Left renal cortex interstitium (tissue), 4 donors: ENCODE data around the gene ABCC1. TPM values are rescaled to one million over a fixed set of nuclear protein-coding genes. Genes with fewer than 3 reads are reported as not detected.
"Not testable (repeated sequence)": the region's sequence is repeated elsewhere in the genome, so short reads cannot be mapped to it uniquely, and the experiment has no call there.

Experiments
- DNase-seq, 4 donors: peaks; one replicate each; pipeline ENCODE4 v3.0.0-alpha.2; 2013; ENCODE audit warnings: low read depth in 4 of 4, low spot score in 2 of 4, missing footprints in 1 of 4
- polyA plus RNA-seq, 4 donors: library from polyadenylated mRNA; unstranded; fragments of 120-200 nt; gene quantifications; one replicate each; pipeline ENCODE4 v1.2.1, GENCODE V29; 2013; ENCODE audit not compliant: insufficient read length in 4 of 4

ABCC1 gene
- polyA plus RNA-seq, 4 donors: 21.8 to 31.0 (median 25.1) TPM

DNA sequence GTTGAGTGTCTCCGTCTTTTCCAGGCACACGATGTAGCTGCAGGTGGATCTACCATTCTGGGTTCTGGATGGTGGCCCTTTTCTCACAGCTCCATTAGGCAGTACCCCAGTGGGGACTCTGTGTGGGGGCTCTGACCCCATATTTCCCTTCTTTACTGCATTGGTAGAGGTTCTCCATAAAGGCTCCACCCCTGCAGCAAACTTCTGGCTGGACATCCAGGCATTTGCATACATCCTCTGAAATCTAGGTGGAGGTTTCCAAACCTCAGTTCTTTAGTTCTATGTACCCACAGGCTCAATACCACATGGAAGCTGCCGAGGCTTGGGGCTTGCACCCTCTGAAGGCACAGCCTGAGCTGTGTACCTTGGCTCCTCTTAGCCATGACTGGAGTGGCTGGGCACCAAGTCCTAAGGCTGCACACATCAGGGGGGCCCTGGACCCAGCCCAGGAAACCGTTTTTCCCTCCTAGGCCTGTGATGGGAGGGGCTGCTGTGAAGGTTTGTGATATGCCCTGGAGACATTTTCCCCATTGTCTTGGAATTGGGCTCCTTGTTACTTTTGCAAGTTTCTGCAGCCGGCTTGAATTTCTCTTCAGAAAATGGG, 14.0 kb downstream of the ABCC1 start:
- DNase-seq: no peak

DNA sequence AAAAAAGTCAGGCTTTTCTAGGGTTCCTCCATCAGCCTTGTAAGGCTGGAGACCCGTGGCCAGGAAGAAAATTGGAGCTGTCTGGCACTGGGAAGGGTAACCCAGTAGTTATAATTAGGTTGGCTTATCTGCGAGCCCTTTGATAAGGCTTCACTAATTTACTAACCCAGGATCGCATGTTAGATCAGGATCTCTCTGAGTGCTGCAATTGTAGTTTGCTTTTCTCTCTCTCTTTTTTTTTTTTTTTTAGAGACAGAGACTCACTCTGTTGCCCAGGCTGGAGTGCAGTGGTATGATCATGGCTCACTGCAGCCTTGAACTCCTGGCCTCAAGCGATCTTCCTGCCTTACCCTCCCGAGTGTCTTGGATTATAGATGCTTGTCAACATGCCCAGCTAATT, 17.0 kb downstream of the ABCC1 start:
- no peak for DNase-seq

- DNase-seq: no peak
These were observed 17.6 kb downstream of the ABCC1 start for GRCh38 chr16:15966836-15967546.

- no peak for DNase-seq
These were observed 18.4 kb downstream of the ABCC1 start for GRCh38 chr16:15967655-15968315.

GRCh38 chr16:15970202-15970601, 20.8 kb downstream of the ABCC1 start:
- no peak for DNase-seq

GRCh38 chr16:15970743-15971439, 21.5 kb downstream of the ABCC1 start:
- DNase-seq: no peak

DNA sequence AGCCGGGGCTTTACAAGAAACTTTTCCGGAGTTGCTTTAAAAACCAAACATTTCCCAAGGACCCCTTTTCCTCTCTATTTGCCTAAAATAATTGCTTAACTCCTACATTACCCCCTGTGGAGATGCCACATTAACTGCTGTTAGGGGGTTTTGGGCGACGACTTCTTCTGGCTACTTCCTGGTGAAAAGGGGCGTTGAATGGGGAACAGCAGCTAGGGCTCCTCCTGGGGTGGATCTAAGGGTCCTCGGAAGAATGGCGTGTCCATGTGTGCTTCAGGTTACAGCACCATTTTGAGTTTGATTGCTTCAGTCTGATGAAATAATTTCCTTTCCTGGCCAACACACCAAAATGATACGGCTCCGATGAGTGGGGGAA, 22.0 kb downstream of the ABCC1 start:
- DNase-seq: no peak

DNA sequence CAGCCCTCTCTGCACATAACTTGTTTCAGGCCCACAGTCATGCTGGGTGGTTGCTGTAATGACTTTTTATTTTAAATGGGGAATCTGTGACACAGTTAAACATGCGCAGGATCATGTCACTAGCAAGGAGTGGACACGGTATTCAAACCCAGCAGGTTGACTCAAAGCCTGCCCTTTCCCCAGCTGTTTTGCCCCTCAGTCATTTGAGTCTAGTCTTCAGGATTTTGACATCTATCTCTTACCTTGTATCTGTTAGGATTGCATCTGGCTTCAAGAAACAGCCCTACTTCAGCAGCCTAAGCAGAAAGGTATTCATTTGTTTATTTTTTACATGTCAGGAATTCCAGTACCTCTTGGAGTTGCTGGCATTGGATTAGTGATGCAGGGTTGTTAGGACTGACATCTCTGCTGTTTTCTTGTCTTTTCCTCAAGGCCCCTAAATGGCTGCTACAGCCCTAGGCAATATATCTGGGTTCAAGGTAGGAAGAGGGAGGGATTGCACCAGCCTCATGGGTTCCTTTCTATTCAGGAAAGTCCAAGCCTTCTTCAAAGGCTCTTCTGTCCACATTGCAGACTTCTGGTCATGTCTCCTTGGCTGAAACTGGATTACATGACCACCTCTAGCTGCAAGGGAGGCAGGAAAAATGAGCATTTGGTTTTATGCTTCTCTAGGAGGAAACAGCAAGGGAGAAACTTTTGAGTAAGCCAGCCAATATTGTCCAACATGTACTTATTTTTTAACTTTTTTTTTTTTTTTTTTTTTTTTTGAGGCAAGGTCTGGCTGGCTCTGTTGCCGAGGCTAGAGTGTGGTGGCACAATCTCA, 22.8 kb downstream of the ABCC1 start:
- no peak for DNase-seq

DNA sequence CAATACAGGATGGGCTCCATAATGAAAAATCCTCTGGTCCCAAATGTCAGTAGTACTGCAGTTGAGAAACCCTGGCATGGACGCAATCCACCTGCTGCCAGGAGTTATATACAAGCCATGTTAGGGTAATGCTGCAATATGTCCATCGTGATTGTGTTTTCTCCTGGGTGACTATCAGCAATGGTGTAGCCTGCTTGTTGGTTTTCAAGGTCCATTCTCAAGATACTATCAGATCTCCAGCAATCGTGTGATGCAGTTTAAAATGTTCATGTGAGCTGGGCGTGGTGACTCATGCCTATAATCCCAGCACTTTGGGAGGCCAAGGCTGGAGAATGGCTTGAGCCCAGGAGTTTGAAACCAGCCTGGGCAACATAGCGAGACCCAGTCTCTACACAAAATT, 24.0 kb downstream of the ABCC1 start:
- no peak for DNase-seq

- no peak for DNase-seq
These were observed 24.6 kb downstream of the ABCC1 start for GRCh38 chr16:15974057-15974456.

GRCh38 chr16:15975172-15975571, 25.8 kb downstream of the ABCC1 start:
- DNase-seq: no peak

DNA sequence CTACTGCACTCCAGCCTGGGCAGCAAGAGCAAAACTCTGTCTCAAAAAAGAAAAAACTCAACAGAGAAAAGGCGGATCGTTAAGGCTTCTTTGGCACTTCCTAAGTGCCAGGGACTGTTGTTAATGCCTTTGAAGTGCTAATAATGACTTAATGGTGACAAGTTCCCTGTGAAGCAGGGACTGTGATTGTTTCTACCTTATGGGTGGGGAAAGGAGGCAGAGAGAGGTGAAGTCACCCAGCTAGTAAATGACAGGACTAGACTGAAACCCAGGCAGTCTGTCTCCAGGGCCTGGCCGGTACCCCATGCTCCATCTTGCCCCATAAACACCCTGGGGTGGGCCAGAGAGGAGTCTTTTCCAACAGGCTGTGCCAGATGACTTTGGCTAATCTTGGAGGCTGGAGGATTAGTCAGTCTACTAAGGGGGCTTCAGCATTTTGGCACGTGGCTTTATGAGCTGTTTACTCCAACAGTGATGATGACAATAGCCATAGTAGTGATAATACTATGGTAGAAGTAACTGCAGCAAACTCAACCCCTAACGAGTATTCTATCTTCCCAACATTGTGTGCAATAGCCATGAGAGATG, 26.9 kb downstream of the ABCC1 start:
- no peak for DNase-seq

GRCh38 chr16:15976929-15977637, 27.7 kb downstream of the ABCC1 start:
- no peak for DNase-seq

DNA sequence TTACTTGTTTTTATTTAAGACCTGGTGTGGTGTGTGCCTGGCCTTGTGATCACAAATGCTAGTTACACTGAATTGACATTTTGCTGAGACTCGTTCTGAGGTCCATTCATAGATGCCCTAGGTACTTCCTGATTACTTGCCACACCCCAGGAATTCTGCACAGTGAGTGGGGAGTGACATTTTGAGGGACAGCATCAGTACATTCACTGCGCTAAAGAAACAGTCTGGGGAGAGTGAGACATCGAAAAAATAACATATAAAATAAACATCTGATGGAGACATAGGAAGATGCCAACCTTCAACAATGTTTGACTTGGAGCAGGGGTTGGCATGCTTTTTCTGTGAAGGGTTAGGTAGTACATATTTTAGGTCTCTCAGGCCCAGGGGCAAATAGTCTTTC, 30.4 kb downstream of the ABCC1 start:
- no peak for DNase-seq

- DNase-seq: no peak
These were observed 30.9 kb downstream of the ABCC1 start for GRCh38 chr16:15980329-15980728.

DNA sequence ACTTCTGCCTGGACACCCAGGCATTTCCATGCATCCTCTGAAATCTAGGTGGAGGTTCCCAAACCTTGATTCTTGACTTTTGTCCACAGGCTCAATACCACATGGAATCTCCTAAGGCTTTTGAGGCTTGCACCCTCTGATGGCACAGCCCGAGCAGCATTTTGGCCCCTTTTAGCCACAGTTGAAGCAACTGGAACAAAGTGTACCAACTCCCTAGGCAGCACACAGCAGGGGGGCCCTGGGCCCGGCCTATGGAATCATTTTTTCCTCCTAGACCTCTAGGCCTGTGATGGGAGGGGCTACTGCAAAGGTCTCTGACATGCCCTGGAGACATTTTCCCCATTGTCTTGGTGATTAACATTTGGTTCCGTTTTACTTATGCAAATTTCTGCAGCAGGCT, 32.0 kb downstream of the ABCC1 start:
- DNase-seq: no peak

DNA sequence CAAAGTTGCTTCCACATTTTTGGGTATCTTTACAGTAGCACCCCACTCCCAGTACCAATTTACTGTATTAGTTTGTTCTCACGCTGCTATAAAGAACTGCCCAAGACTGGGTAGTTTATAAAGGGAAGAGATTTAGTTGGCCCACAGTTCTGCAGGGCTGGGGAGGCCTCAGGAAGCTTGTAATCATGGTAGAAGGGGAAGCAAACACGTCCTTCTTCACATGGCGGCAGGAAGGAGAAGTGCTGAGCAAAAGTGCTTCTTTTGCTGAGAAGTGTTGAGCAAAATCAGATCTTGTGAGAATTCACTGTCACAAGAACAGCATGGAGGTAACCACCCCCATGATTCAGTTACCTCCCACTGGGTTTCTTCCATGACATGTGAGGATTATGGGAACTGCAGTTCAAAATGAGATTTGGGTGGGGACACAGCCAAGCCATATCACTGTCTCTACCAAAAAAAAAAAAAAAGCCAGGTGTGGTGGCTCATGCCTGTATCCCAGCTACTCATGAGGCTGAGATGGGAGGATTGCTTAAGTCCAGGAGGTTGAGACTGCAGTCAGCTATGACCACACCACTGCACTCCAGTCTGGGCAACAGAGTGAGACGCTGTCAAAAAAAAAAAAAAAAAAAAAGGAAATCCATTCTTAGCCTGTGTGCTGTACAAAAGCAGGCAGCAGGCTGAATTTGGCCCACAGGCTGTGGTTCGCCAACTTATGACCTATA, 32.9 kb downstream of the ABCC1 start:
- not testable (repeated sequence) for DNase-seq

- DNase-seq: no peak
These were observed 34.5 kb downstream of the ABCC1 start for GRCh38 chr16:15983898-15984297.

GRCh38 chr16:15985144-15985543, 35.7 kb downstream of the ABCC1 start:
- DNase-seq: no peak
